Thyroid gland (tissue), 4 donors: ENCODE data around the gene MAD1L1. TPM values are rescaled to one million over a fixed set of nuclear protein-coding genes. Genes with fewer than 3 reads are reported as not detected.

Experiments used
- DNase-seq, 2 donors: peaks; one replicate each; pipeline ENCODE4 v3.0.0-alpha.2; 2019
- H3K27ac ChIP-seq, 3 donors: fragments of 200-600 bp; sonication (generic); 1 replicate in 2 of 3; 2 replicates in 1 of 3; pipeline ENCODE4 v1.5.1; 2016 to 2019; ENCODE audit warnings: mild to moderate bottlenecking in 1 of 3, moderate library complexity in 1 of 3
- H3K27me3 ChIP-seq: fragments of 200-600 bp; sonication (generic); one replicate; pipeline ENCODE4 v1.5.1; 2019
- H3K36me3 ChIP-seq, 2 donors: fragments of 200-600 bp; sonication (generic); one replicate each; pipeline ENCODE4 v1.5.1; 2016 to 2019
- H3K4me1 ChIP-seq, 2 donors: fragments of 200-600 bp; sonication (generic); one replicate each; pipeline ENCODE4 v1.5.1; 2017 to 2019
- H3K4me3 ChIP-seq, 3 donors: fragments of 200-600 bp; sonication (generic); replicated peaks in 1 of 3; 1 replicate in 2 of 3; 2 replicates in 1 of 3; pipeline ENCODE4 v1.5.1; 2016; ENCODE audit warnings: mild to moderate bottlenecking in 1 of 3
- H3K9me3 ChIP-seq: fragments of 200-600 bp; sonication (generic); one replicate; pipeline ENCODE4 v1.5.1; 2017
- POLR2A ChIP-seq, 2 donors: fragments of 450-650 bp; IDR thresholded peaks; one replicate each; pipeline ENCODE4 v1.6.1; 2017; ENCODE audit warnings: antibody characterized with exemption in 2 of 2, mild to moderate bottlenecking in 2 of 2, moderate library complexity in 1 of 2
- WGBS, 2 donors: methylation state at CpG; one replicate each; pipeline ENCODE4 v1.1.5; 2017; 5-methylcytosine and 5-hydroxymethylcytosine counted together
- intact Hi-C: fragments of 100-400 bp; cut with DNase I; formaldehyde crosslinking; loops from one replicate; pipeline ENCODE4 v1.15.1; 2023
- total RNA-seq, 4 donors: library from RNA; depleted of rRNA; stranded (reverse); fragments of >200 nt; gene quantifications; one replicate each; pipeline ENCODE4 v1.2.3, GENCODE V29; 2016
- TF ChIP-seq, protein P1 (sequence below), 6 experiments: fragments of 200-600 bp in 3 of 6; fragments of 450-650 bp in 3 of 6; sonication (generic) in 3 of 6; IDR thresholded peaks; one replicate each; pipeline ENCODE4 v1.5.1; 2016 to 2019; ENCODE audit warnings: antibody characterized with exemption in 6 of 6, mild to moderate bottlenecking in 2 of 6, inconsistent platforms in 1 of 6, moderate library complexity in 1 of 6

The MAD1L1 gene
- total RNA-seq, 4 donors from 2014 or later, result 27.4 to 38.6 (median 33.9) TPM

DNA sequence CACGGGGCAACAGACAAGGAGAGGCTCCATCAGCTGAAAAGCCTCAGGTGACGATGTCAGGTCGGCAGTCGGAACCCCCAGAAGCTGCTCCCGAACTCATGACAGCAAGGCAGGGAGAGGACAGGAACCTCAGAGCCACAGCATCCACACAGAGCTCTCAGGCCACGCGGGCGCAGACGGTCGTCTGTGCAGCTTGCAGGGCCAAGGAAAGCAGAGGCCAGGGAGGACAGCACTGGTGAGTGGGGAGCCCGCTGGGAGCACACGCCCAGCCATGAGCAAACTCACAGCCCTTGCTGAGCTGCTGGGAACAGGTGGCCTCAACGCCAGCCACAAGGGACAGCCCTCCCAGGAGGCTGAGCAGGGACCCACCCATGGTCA lies 138.9 kb downstream of the MAD1L1 start:
- TF ChIP-seq, protein P1, sequence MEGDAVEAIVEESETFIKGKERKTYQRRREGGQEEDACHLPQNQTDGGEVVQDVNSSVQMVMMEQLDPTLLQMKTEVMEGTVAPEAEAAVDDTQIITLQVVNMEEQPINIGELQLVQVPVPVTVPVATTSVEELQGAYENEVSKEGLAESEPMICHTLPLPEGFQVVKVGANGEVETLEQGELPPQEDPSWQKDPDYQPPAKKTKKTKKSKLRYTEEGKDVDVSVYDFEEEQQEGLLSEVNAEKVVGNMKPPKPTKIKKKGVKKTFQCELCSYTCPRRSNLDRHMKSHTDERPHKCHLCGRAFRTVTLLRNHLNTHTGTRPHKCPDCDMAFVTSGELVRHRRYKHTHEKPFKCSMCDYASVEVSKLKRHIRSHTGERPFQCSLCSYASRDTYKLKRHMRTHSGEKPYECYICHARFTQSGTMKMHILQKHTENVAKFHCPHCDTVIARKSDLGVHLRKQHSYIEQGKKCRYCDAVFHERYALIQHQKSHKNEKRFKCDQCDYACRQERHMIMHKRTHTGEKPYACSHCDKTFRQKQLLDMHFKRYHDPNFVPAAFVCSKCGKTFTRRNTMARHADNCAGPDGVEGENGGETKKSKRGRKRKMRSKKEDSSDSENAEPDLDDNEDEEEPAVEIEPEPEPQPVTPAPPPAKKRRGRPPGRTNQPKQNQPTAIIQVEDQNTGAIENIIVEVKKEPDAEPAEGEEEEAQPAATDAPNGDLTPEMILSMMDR (IDR thresholded peaks at IDR 0.05), result no peak
- no peak for TF ChIP-seq POLR2A (IDR thresholded peaks at IDR 0.05)
- Histone ChIP-seq H3K9me3 (no peaks in the 10 kb centered on the region), H3K27me3 (no peaks in the 10 kb centered on the region), H3K27ac (no peak overlapping the region), H3K4me3 (no peak overlapping the region), H3K4me1 (no peaks in the 10 kb centered on the region), H3K36me3 (no peaks in the 10 kb centered on the region)
- intact Hi-C loops, result no loop called here
- 98 to 100% methylated on average over 1 to 11 of the region's 13 CpGs for WGBS, 2 donors
- no peak for DNase-seq

DNA sequence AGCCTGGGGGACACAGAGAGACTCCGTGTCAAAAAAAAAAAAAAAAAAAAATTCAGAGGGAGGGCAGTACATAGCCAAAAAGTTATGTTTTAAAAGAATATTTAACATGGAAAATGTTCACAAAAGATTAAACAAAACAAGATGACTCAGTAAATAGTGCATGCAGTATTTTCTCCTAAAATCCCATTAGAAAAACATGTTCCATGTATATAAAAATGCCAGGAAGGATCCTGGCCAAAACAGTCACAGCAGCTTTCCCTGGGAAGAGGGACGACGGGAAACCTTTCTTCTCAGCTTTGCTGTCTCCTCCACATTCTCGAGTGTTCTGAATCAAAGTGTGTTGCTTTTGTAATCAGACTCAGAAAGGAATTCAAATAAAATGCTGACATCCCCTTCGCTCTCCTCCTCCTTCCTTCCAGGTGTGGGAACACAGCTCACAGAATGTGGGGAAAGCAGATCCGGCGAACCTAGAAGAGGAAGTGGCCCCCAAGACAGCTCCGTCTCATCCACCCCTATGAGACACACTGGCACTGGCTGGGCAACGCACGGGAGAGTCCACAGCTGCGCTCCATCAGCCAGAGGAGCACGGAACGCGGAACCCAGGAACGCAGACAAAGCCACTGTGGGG lies 139.4 kb downstream of the MAD1L1 start:
- 83 to 86% methylated on average over 10 to 15 of the region's 15 CpGs for WGBS, 2 donors
- DNase-seq, result no peak
- intact Hi-C loops, result no loop called here

DNA sequence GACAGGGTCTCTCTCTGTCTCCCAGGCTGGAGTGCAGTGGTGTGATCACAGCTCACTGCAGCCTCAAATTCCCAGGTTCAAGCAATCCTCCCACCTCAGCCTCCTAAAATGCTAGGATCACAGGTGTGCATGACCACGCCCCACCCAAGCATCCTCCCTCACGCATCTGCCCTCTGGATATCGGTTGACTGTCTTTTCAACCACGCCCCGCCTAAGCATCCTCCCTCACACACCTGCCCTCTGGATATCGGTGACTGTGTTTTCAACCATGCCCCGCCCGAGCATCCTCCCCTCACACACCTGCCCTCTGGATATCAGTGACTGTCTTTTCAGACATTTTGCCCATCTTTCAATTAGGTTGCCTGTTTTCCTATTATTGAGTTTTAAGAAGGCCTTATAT lies 140.5 kb downstream of the MAD1L1 start:
- intact Hi-C loops, result no loop called here
- H3K4me3 ChIP-seq, result no peak overlapping the region
- H3K27me3 ChIP-seq, result no peaks in the 10 kb centered on the region
- H3K36me3 ChIP-seq, result no peaks in the 10 kb centered on the region
- WGBS, 2 donors, result 96 to 97% methylated on average over 8 of the region's 8 CpGs
- no peak for DNase-seq
- H3K27ac ChIP-seq, result no peak overlapping the region
- H3K9me3 ChIP-seq, result no peaks in the 10 kb centered on the region
- no peaks in the 10 kb centered on the region for H3K4me1 ChIP-seq
- no peak for TF ChIP-seq POLR2A (IDR thresholded peaks at IDR 0.05)
- TF ChIP-seq, protein P1 (IDR thresholded peaks at IDR 0.05), result no peak

More for the DNA sequence above, 139.4 kb downstream of the MAD1L1 start:
- no peaks in the 10 kb centered on the region for H3K27me3 ChIP-seq
- no peak overlapping the region for H3K27ac ChIP-seq
- no peaks in the 10 kb centered on the region for H3K9me3 ChIP-seq
- H3K36me3 ChIP-seq, result no peaks in the 10 kb centered on the region
- H3K4me1 ChIP-seq, result no peaks in the 10 kb centered on the region
- no peak for TF ChIP-seq POLR2A (IDR thresholded peaks at IDR 0.05)
- TF ChIP-seq, protein P1 (IDR thresholded peaks at IDR 0.05), result no peak
- H3K4me3 ChIP-seq, result no peak overlapping the region

DNA sequence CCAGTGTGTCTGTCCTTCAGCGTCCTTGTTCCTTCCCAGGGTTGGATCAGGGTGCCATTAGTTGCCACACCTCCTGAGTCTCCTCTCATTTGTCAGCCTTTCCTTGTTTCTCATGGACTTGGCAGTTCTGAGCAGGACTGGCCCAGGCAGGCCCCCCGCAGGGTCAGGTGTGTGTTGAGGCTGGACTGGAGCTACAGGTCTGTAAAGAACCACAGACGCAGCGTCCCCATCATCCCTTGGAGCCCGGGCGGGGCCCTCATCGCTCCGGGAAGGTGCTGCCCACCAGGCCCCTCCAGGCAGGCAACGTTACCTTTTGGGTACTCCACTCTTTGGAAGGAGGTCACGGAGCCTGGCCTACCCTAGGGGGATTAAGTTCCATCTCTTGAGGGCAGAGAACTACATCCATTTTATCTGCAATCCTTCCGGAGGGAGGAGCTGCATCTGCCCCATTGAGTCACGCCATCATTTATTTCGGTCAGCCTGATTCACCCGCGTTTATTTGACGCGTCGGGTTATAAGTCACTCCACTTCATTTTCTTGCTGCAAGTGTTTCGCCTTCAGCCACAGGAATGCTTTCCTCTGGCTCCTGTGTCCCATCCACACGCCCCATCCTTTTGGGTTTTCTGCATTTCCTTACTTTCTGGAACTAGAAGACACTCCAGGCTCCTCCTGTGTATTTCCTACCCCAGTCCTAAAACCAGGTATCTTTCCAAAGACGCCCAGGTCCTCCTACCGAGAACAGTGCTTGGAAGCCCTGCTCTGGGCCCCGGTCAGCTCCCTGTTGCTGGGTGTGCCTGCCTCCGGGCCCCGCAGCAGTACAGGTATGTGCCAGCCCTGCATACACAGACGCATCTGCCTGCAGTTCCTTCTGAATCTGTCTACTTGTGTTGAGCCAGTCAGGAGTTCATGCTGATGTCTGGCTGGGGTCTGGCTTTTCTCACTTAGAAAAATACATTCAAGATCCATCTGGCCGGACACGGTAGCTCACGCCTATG lies 141.9 kb downstream of the MAD1L1 start:
- H3K4me1 ChIP-seq, result no peaks in the 10 kb centered on the region

More for the DNA sequence above, 141.9 kb downstream of the MAD1L1 start:
- H3K4me3 ChIP-seq, result no peak overlapping the region
- WGBS, 2 donors, result 95 to 97% methylated on average over 29 of the region's 29 CpGs
- TF ChIP-seq POLR2A (IDR thresholded peaks at IDR 0.05), result no peak
- TF ChIP-seq, protein P1 (IDR thresholded peaks at IDR 0.05), result no peak
- no peaks in the 10 kb centered on the region for H3K9me3 ChIP-seq
- intact Hi-C loops, result no loop called here
- no peak for DNase-seq
- H3K27me3 ChIP-seq, result no peaks in the 10 kb centered on the region
- H3K27ac ChIP-seq, result no peak overlapping the region
- no peaks in the 10 kb centered on the region for H3K36me3 ChIP-seq
